GM19324 (cell line): ENCODE results near the gene PTPN1.
"Not testable (repeated sequence)": the region's sequence is repeated elsewhere in the genome, so short reads cannot be mapped to it uniquely, and the experiment has no call there.

ENCODE experiments used
- ATAC-seq: cut with Tn5 transposase; IDR thresholded peaks from one replicate; pipeline ENCODE4 v1.9.1; 2021; ENCODE audit warnings: mild to moderate bottlenecking, moderate library complexity; ENCODE audit not compliant: unreplicated experiment, low FRiP score

PTPN1 gene

GRCh38 chr20:50552979-50553378 is 42.8 kb downstream of the PTPN1 start:
- ATAC-seq = no peak

GRCh38 chr20:50554694-50555579 is 44.8 kb downstream of the PTPN1 start:
- no peak for ATAC-seq

- ATAC-seq = no peak
Measured at GRCh38 chr20:50555662-50556061, 45.5 kb downstream of the PTPN1 start.

DNA sequence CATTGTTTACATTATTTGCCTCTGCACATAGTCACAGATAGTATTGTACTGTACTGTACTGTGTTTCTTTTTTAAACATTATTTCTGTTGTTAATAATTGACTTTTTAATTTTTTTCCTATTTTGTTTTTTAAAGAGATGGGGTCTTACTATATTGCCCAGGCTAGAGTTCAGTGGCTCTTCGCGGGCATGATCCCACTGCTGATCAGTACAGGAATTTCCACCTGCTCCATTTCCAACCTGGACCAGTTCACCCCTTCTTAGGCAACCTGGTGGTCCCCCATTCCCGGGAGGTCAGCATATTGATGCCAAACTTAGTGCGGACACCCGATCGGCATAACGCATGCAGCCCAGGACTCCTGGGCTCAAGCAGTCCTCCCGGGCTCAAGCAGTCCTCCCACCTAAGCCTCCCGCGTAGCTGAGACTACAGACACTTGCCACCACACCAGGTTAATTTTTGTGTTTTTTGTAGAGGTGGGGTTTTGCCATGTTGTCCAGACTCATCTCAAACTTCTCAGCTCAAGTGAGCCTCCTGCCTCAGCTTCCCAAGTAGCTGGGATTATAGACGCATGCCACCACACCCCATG is 47.5 kb downstream of the PTPN1 start:
- no peak for ATAC-seq

DNA sequence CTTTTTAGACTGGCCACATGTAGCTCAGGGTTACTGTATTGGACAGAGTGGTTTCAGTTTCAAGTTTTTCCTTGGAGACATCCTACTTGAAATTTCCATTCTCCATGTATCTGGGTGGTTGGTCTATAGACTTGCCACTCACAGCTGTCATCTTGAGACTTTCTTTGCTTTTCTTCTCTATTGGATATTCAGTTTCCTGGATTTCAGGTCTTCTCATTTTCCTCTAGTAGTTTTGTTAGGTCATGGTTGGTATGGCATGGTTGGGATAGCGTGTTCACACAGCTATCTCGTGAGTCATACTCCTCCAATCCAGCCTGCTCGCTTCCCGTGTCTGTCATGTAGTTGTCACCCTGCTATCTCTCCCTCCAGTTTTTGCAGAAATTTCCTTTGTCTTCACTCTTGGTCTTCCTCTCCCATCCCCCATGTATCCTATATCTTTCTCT is 48.3 kb downstream of the PTPN1 start:
- ATAC-seq = no peak

- no peak for ATAC-seq
Measured at GRCh38 chr20:50559149-50559548, 49.0 kb downstream of the PTPN1 start.

DNA sequence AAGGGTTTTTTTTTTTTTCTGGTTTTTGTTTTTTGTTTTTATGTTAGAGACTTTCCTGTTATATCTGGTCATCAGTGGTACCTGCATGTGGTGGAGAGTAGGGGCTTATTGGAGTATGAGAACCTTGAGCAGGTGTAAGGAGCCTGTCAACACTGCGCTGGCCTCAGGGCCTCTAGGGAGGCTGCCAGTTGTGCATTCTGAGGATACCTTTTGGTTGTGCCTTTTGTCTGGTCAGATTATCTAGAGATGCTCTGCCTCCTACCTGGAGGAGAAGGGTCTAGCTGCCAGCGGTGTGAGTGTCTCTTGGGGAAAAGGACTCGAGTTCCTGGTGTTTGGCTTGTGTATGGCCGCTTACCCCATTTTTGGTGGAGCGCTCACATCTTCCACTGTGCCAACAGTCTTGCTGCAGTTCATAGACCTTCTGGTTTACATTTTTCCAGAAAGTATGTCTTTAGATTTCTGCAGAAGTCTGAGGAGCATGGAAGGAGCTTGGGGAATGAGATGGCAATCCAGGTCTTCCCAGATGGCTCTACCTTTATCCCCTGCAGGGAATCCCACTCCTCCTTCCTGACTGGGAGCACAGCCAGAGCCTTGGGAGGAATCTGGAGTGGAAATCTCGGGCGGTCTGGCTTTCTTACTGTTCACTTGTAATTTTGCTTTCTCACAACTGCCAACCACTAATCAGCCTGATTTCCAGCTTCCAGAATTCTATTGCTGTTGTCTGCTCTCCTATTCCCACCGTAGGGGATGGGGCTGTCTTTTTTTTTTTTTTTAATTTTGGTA is 49.9 kb downstream of the PTPN1 start:
- no peak for ATAC-seq

DNA sequence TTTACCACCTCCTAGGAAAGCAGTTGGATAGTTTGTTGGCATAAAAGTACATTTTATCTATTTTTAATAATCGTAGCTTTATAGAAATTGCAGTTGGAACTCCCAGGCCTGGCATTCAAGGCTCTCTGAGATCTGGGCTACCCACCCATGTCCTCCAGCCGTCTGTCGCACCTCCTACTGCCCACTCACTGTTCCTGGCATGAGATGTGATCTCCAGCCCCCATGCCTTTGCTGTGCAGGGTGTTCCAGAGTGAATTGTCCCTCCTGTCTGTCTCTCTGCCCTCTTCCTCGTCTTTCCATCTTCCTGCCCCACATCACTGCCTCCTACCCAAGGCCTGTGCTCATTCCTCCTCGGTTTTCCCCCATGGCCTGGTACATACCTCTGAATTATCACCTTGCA is 50.7 kb downstream of the PTPN1 start:
- ATAC-seq = no peak

- no peak for ATAC-seq
Measured at GRCh38 chr20:50561379-50562078, 51.3 kb downstream of the PTPN1 start.

GRCh38 chr20:50562262-50562701 is 52.1 kb downstream of the PTPN1 start:
- ATAC-seq = no peak

DNA sequence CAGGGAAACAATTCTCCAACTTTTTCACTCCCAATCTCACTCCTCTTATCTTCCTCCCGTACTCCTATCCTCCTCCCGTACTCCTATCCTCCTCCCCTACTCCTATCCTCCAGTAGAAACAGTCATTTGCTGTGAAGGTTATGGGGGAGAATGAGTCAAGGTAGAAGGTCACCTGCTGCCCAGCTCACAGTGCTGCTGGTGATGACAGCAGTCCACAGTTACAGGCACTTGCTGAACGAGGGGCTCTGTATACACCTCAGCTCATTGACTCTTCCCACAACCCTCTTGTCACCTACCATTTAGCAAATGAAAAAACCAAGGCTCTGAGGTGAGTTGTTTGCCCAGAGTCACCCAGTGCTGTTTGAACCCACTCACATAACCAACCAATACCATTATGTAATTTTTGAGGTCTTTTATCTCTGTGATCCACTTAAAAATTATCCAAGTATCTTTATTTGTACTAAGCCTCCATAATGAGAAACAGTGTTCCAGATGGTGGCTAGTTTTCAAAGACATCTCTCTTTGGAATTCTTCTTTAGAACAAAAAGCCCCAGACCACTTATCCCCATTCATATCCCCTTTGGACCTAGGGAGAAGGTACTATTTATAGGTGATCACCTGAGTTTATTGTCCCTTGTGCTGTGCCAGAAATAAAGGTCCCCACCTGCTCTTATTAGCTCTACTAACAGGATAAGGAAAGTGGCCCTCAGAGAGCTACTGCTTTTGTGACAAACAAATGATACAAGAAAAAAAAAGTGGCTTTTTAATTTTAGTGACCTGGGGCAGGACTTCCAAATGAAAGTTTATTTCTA is 53.2 kb downstream of the PTPN1 start:
- no peak for ATAC-seq

DNA sequence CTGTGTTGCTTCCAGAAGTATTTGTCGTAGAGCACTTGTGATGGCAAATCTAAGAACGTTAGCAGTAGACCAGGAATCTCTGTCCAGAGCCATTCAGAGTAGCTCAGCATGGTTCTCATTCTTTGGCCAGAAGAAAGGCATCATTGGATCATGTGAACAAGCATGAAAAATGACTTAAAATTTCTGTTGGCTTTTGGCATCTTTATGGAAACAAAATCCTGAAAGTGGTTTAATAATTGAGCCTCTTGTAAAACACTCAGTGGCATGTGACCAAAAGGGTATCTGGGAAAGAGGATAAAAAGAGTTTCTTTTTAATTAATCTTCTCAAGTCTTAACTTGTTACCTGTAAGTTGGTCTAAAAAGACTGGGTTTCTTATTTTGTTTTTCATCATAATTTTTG is 55.2 kb downstream of the PTPN1 start:
- ATAC-seq = no peak

DNA sequence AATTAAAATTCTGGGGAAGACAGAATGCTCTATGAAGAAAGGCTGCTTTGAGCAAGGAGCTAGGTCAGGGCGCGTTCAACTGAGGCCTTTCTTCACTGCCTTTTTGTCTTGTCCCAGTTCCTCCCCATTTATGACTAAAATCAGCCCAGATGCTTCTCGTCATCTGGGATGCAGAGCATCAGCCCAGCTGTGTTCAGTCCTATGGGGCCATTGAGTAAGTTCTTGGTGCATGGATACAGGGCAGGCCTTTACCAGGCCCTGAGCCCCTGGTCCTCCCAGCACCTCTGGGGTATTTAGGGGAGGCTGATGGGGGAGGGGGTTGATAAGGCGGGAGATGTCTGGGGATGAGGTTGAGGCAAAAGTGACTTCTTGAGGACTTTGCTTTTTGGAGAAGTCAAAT is 55.7 kb downstream of the PTPN1 start:
- ATAC-seq = no peak

DNA sequence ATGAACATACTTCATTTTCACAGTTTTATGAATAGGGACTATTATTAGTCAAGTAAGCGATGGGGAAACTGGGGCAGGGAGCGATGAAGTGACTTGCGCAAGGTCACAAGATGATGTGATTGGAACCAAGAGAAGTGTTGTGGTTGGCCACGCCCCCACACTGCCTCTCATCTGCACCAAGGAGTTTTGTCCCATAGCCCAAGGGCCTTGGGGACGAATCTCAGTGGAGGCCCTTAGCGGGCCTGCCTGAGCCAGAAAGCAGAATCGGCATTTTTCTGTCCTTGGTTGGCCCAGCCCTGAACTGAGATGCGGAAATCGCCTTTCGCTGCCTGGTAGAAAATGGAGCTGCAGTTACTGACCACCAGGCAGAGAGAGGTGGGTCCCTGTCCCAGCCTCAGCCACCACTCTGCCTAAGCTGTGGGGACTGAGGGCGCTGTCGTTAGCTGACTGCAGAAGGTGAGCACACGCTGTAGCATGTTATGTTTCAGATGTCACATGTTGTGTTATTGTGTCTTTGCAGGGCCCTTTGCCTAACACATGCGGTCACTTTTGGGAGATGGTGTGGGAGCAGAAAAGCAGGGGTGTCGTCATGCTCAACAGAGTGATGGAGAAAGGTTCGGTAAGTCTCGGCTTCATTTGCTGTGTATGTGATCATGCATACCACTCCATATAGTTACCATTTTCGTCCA is 57.8 kb downstream of the PTPN1 start:
- ATAC-seq = no peak

- no peak for ATAC-seq
Measured at GRCh38 chr20:50568549-50568942, 58.4 kb downstream of the PTPN1 start.

GRCh38 chr20:50569487-50569863 is 59.3 kb downstream of the PTPN1 start:
- ATAC-seq = not testable (repeated sequence)

DNA sequence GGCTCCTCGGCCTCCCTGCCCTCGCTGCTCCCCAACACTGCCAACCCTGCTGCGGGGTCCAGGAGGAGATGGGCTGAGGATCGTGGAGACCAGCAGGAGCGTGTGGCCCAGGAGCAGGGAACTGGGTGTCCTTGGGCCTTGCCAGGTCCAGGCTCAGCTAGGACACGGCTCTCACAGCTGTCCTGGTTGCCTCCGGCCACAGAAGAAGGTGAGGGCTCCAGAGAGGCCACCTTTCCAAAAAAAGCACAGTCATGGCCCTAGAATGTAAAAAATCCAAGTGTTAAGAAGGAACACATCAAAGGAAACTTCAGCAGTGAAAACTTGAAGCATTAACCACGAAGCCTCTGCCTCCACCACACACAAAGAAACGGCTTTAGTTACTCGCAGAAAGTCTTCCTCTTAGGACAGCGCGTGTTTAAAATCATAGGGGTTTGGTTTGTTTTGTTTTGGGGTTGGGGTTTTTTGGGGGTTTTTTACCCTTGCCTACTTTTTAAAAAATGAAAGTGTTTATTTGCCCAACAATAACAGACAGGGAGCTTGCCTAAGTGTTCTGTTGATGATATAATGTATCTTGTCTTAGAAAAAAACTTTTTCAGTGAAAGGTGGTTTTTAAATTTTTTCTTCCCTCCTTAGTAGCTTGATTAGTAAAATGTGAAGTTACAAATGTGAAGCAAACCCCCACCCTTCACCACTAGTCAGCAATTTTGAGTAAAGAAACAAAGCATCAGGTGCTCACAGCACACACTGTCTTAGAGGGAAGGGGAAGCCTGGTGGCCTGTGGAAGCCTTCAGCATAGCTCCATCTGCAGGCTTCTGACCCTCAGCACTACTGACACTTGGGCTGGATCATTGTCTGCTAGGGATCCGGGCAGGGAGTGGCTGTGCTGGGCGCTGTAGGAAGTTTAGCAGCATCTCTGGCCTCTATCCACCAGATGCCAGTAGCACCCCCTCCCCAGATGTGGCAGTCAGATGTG is 60.0 kb downstream of the PTPN1 start:
- ATAC-seq = no peak

GRCh38 chr20:50571466-50571865 is 61.3 kb downstream of the PTPN1 start:
- ATAC-seq = no peak
